Erythroblast (primary cell): ENCODE results near the gene LUC7L.
A peak's percentile ranks its signal among the peaks of the same experiment; 100 is the strongest.
"Not testable (repeated sequence)": the region's sequence is repeated elsewhere in the genome, so short reads cannot be mapped to it uniquely, and the experiment has no call there.

Experiments used
- DNase-seq, 2 experiments: peaks; one replicate each; lab custom pipeline; 2025; lab: John Stamatoyannopoulos, UW
- GATA1 ChIP-seq: IDR thresholded peaks from 2 replicates; pipeline ENCODE4 v1.6.1; 2011; ENCODE audit warnings: low read depth, mild to moderate bottlenecking, control low read depth, low read length, moderate library complexity
- POLR2A ChIP-seq: IDR thresholded peaks from 2 replicates; pipeline ENCODE4 v1.6.1; 2011; ENCODE audit warnings: mild to moderate bottlenecking, low read length

The LUC7L gene

GRCh38 chr16:187330-187729 lies 41.9 kb downstream of the LUC7L start:
- DNase-seq, result no peak
- TF ChIP-seq GATA1 (no peak), POLR2A (no peak)

- no peak for DNase-seq
- TF ChIP-seq POLR2A (peak; percentile 4), GATA1 (no peak)
Measured at GRCh38 chr16:185691-186090, 43.6 kb downstream of the LUC7L start.

- TF ChIP-seq GATA1, result no peak
- TF ChIP-seq POLR2A, result peak; percentile 18
- DNase-seq, result no peak
Measured at GRCh38 chr16:185213-185612, 44.0 kb downstream of the LUC7L start.

- DNase-seq, result no peak
- TF ChIP-seq POLR2A (no peak), GATA1 (no peak)
Measured at GRCh38 chr16:183005-183404, 46.2 kb downstream of the LUC7L start.

- DNase-seq, result peak in 1 of 2 experiments; percentile 55
- peak; percentile 18 for TF ChIP-seq POLR2A
- no peak for TF ChIP-seq GATA1
Measured at GRCh38 chr16:181565-182021, 47.7 kb downstream of the LUC7L start.

- peak; percentile 93 to 95 for DNase-seq
- peak; percentile 73 for TF ChIP-seq POLR2A
- no peak for TF ChIP-seq GATA1
Measured at GRCh38 chr16:180681-181564, 48.3 kb downstream of the LUC7L start.

GRCh38 chr16:180101-180675 lies 49.1 kb downstream of the LUC7L start, which contains the start of gene HBQ1:
Gene HBQ1, plus strand, starts transcription at chr16:180459. Its CDS starts 28 bp downstream, at chr16:180487.
- DNase-seq, result peak; percentile 88 to 93
- no peak for TF ChIP-seq POLR2A
- TF ChIP-seq GATA1, result no peak

- TF ChIP-seq POLR2A, result peak; percentile 91
- no peak for TF ChIP-seq GATA1
- DNase-seq, result peak; percentile 73 to 75
Measured at GRCh38 chr16:179211-180092, 49.8 kb downstream of the LUC7L start.

- DNase-seq, result peak; percentile 78 to 79
- no peak for TF ChIP-seq POLR2A
- no peak for TF ChIP-seq GATA1
Measured at GRCh38 chr16:178668-179015, 50.6 kb downstream of the LUC7L start.

GRCh38 chr16:177981-178667 lies 51.1 kb downstream of the LUC7L start:
- peak; percentile 83 to 84 for DNase-seq
- peak; percentile 95 for TF ChIP-seq POLR2A
- TF ChIP-seq GATA1, result no peak

GRCh38 chr16:177394-177822 lies 51.8 kb downstream of the LUC7L start:
- DNase-seq, result peak; percentile 66 to 79
- no peak for TF ChIP-seq POLR2A
- TF ChIP-seq GATA1, result no peak

GRCh38 chr16:176477-177382 lies 52.5 kb downstream of the LUC7L start, which contains the start of gene HBA1:
Gene HBA1, plus strand, starts transcription at chr16:176680. Its CDS starts 37 bp downstream, at chr16:176717.
- peak; percentile 59 to 72 for DNase-seq
- peak; percentile 74 for TF ChIP-seq POLR2A

GRCh38 chr16:176006-176405 lies 53.2 kb downstream of the LUC7L start:
- not testable (repeated sequence) for DNase-seq
